ENCODE data around the gene SLC66A1. TPM values are rescaled to one million over a fixed set of nuclear protein-coding genes. Genes with fewer than 3 reads are reported as not detected.
A peak's percentile ranks its signal among the peaks of the same experiment; 100 is the strongest.

Gene SLC66A1
- total RNA-seq, 1 donor from 2014 or later, result 14.6 TPM

DNA sequence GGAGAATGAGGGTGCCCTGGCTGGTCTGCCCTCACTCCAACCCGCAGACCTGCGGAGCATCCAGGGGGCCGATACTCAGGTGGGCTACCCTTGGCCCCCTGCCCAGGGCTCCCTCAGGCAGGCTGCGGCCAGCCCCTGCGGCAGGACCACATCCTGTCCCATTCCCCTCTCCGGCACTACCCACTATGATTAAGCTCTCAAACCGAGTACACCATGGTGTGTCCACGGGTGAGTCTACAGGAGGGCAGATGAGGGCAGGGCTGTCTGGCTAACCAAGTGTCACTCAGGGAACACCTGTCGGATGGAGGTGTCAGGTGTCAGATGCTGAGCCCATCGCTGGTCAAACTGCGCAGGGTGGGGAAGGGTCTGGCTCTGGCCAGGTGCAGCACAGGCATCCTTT, 47.2 kb downstream of the SLC66A1 start:
- no peak overlapping the region for H3K9ac ChIP-seq (ENCODE audit: low read depth in 1 of 3, low read length in 3 of 3)
- H3K9me3 ChIP-seq (ENCODE audit: control insufficient read depth in 3 of 3, low read length in 3 of 3), result no peaks in the 10 kb centered on the region
- H3K4me1 ChIP-seq (ENCODE audit: control insufficient read depth in 3 of 3, insufficient read depth in 3 of 3, low read length in 3 of 3), result peaks cover 19 to 33% (median 24%) of the 10 kb centered on the region in 3 donors
- no peak overlapping the region for H3K27ac ChIP-seq (ENCODE audit: low read depth, low read length)
- no peaks in the 10 kb centered on the region for H3K27me3 ChIP-seq (ENCODE audit: control insufficient read depth in 3 of 3, insufficient read depth in 3 of 3, low read length in 3 of 3)
- H3K4me3 ChIP-seq (ENCODE audit: low read length in 3 of 3), result no peak overlapping the region
- peaks cover 24 to 27% (median 26%) of the 10 kb centered on the region in 3 donors for H3K36me3 ChIP-seq (ENCODE audit: control insufficient read depth in 3 of 3, insufficient read depth in 3 of 3, low read length in 3 of 3)

DNA sequence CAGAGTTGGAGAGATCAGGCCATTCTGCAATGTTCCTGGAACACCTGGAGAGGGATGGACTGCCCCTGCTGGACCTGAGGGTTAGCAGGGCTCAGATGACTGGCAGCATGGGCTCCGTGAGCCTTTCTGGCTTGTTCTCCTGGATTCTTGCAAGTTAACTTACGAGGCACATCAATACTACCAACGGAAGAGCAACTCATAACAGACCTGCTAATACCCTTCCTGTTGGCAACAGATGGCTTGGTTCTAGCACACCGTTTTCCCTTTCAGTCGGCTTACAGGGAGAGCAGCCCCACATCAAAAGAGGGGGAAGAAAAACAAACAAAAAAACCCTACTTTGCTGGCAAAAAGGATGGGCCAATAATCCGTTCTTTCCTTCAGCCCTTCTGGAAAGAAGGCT, 47.9 kb downstream of the SLC66A1 start:
- peaks cover 17 to 21% (median 20%) of the 10 kb centered on the region in 3 donors for H3K36me3 ChIP-seq (ENCODE audit: control insufficient read depth in 3 of 3, insufficient read depth in 3 of 3, low read length in 3 of 3)
- H3K4me3 ChIP-seq (ENCODE audit: low read length in 3 of 3), result no peak overlapping the region
- peaks cover 19 to 34% (median 24%) of the 10 kb centered on the region in 3 donors for H3K4me1 ChIP-seq (ENCODE audit: control insufficient read depth in 3 of 3, insufficient read depth in 3 of 3, low read length in 3 of 3)
- H3K27me3 ChIP-seq (ENCODE audit: control insufficient read depth in 3 of 3, insufficient read depth in 3 of 3, low read length in 3 of 3), result no peaks in the 10 kb centered on the region
- no peak overlapping the region for H3K27ac ChIP-seq (ENCODE audit: low read depth, low read length)
- no peaks in the 10 kb centered on the region for H3K9me3 ChIP-seq (ENCODE audit: control insufficient read depth in 3 of 3, low read length in 3 of 3)
- H3K9ac ChIP-seq (ENCODE audit: low read depth in 1 of 3, low read length in 3 of 3), result peak overlapping the region in 1 of 3 donors; percentile 35

DNA sequence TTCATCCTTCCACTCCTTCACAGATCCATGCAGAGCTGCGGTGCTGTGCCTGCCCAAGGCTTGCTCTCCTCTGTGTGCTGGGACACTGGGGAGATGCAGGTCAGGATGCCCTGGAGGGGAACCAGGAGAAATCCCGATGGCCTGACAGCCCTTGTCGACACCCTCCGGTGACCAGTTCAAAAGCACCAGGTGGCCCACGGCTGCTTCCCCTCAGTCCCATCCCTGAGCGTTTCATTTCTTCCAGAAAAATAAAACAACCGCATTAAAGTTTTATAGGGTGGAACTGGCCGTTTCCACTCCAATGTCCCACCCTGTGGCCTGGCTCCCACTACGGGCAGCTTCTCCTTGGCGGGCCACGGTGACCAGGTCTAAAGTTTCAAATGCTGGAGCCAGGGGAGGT, 48.3 kb downstream of the SLC66A1 start:
- peak overlapping the region in 1 of 3 donors; percentile 35 for H3K9ac ChIP-seq (ENCODE audit: low read depth in 1 of 3, low read length in 3 of 3)
- peaks cover 17 to 19% (median 18%) of the 10 kb centered on the region in 3 donors for H3K36me3 ChIP-seq (ENCODE audit: control insufficient read depth in 3 of 3, insufficient read depth in 3 of 3, low read length in 3 of 3)
- no peaks in the 10 kb centered on the region for H3K9me3 ChIP-seq (ENCODE audit: control insufficient read depth in 3 of 3, low read length in 3 of 3)
- H3K27me3 ChIP-seq (ENCODE audit: control insufficient read depth in 3 of 3, insufficient read depth in 3 of 3, low read length in 3 of 3), result no peaks in the 10 kb centered on the region
- H3K27ac ChIP-seq (ENCODE audit: low read depth, low read length), result no peak overlapping the region
- peaks cover 19 to 34% (median 24%) of the 10 kb centered on the region in 3 donors for H3K4me1 ChIP-seq (ENCODE audit: control insufficient read depth in 3 of 3, insufficient read depth in 3 of 3, low read length in 3 of 3)
- no peak overlapping the region for H3K4me3 ChIP-seq (ENCODE audit: low read length in 3 of 3)

DNA sequence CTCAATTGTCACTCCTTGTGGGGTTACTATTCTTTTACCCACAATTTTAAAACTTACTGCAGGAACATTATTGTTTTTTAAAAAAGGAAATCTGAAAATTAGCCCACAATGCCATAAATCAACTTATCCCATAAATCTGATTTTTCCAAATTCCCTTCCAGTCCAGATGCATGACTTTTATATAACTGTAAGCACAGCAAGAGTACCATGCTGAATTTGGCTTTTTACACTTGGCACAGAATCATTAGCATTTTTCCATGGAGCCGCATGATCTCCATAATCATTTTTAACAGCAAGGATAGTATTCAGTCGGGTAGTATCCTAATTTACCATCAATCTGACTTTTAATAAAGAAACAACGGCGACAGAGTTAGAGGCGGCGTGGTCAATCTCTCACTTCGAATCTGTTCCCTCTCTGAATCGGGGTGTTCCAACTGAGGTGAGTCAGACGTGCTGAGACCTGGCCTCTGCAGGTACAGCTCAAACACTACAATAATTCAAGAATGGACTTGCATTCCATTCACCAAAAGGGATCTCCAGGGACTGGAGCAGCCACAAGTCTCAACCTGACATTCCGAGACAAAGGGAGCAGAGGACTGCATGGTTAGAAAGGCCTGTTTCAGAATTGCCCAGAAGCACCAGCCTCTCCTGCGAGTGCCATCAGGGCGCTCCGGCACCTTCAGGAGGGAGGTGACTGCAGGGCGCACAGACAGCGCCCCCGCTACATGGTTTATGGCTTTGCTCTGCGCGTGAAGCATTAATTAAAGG, 48.9 kb downstream of the SLC66A1 start:
- H3K27ac ChIP-seq (ENCODE audit: low read depth, low read length), result no peak overlapping the region
- peaks cover 19 to 34% (median 24%) of the 10 kb centered on the region in 3 donors for H3K4me1 ChIP-seq (ENCODE audit: control insufficient read depth in 3 of 3, insufficient read depth in 3 of 3, low read length in 3 of 3)
- H3K27me3 ChIP-seq (ENCODE audit: control insufficient read depth in 3 of 3, insufficient read depth in 3 of 3, low read length in 3 of 3), result no peaks in the 10 kb centered on the region
- peaks cover 11 to 13% (median 12%) of the 10 kb centered on the region in 3 donors for H3K36me3 ChIP-seq (ENCODE audit: control insufficient read depth in 3 of 3, insufficient read depth in 3 of 3, low read length in 3 of 3)
- no peak overlapping the region for H3K4me3 ChIP-seq (ENCODE audit: low read length in 3 of 3)
- H3K9ac ChIP-seq (ENCODE audit: low read depth in 1 of 3, low read length in 3 of 3), result no peak overlapping the region
- H3K9me3 ChIP-seq (ENCODE audit: control insufficient read depth in 3 of 3, low read length in 3 of 3), result no peaks in the 10 kb centered on the region

DNA sequence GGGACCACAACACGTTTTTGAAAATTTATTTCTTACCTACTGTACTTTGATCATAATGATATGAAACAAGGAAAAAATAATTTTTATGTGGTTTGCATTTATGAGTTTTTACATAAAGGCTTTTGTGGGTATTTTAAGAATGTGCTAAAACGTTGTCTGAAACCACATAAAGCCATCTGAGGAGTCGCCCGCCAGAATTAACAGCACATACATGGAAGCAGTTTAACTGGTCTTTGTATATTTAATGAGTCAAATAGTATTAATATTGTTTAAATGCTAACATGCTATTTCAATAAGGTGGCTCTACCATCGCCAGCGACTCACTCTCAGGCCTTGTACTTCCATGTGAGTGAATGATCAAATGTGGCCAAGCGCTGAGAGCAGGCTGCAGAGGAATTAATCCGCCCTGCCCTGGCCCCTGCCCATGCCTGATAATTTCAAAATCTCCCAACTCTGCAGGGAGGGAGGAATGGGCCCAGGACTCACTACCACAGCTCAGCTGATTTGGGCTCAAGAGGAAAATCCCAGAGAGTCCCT, 49.6 kb downstream of the SLC66A1 start:
- H3K36me3 ChIP-seq (ENCODE audit: control insufficient read depth in 3 of 3, insufficient read depth in 3 of 3, low read length in 3 of 3), result peaks cover 5 to 8% (median 6%) of the 10 kb centered on the region in 3 donors
- H3K9ac ChIP-seq (ENCODE audit: low read depth in 1 of 3, low read length in 3 of 3), result no peak overlapping the region
- H3K9me3 ChIP-seq (ENCODE audit: control insufficient read depth in 3 of 3, low read length in 3 of 3), result no peaks in the 10 kb centered on the region
- peaks cover 19 to 34% (median 24%) of the 10 kb centered on the region in 3 donors for H3K4me1 ChIP-seq (ENCODE audit: control insufficient read depth in 3 of 3, insufficient read depth in 3 of 3, low read length in 3 of 3)
- H3K27ac ChIP-seq (ENCODE audit: low read depth, low read length), result no peak overlapping the region
- no peaks in the 10 kb centered on the region for H3K27me3 ChIP-seq (ENCODE audit: control insufficient read depth in 3 of 3, insufficient read depth in 3 of 3, low read length in 3 of 3)
- H3K4me3 ChIP-seq (ENCODE audit: low read length in 3 of 3), result no peak overlapping the region

DNA sequence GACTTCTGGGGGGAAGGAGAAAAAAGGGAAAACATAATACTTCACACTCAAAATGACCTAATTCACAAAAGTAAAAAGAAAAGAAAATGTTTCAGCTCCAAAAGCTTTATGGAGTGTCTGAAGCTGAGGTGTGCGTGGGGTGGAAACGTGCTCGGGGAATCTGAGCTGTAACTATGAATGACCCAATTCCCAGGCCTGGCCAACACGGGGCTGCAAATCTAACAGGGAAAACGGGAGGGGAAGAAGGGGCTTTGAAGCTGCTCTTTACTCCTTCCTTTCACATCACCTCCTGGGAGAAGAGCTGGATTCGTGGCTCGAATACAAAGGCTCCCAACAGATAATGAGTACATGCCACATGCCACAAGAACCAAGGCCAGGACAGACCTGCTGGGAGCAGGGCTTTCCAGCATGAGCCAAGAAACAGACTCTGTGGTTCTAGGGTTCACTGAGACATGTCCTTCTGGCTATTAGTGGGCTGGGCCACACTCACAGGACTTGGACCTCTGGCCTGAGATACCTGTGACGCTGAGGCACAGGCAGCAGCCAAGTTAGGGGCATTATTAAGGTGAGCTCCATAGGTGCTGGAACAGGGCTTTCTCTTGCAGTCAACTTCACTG, 51.5 kb downstream of the SLC66A1 start:
- peaks cover 0 to 4% (median 4%) of the 10 kb centered on the region in 3 donors for H3K36me3 ChIP-seq (ENCODE audit: control insufficient read depth in 3 of 3, insufficient read depth in 3 of 3, low read length in 3 of 3)
- H3K27me3 ChIP-seq (ENCODE audit: control insufficient read depth in 3 of 3, insufficient read depth in 3 of 3, low read length in 3 of 3), result no peaks in the 10 kb centered on the region
- H3K9ac ChIP-seq (ENCODE audit: low read depth in 1 of 3, low read length in 3 of 3), result peak overlapping the region in 1 of 3 donors; percentile 41
- no peaks in the 10 kb centered on the region for H3K9me3 ChIP-seq (ENCODE audit: control insufficient read depth in 3 of 3, low read length in 3 of 3)
- H3K27ac ChIP-seq (ENCODE audit: low read depth, low read length), result no peak overlapping the region
- H3K4me1 ChIP-seq (ENCODE audit: control insufficient read depth in 3 of 3, insufficient read depth in 3 of 3, low read length in 3 of 3), result peaks cover 23 to 43% (median 24%) of the 10 kb centered on the region in 3 donors
- H3K4me3 ChIP-seq (ENCODE audit: low read length in 3 of 3), result no peak overlapping the region

DNA sequence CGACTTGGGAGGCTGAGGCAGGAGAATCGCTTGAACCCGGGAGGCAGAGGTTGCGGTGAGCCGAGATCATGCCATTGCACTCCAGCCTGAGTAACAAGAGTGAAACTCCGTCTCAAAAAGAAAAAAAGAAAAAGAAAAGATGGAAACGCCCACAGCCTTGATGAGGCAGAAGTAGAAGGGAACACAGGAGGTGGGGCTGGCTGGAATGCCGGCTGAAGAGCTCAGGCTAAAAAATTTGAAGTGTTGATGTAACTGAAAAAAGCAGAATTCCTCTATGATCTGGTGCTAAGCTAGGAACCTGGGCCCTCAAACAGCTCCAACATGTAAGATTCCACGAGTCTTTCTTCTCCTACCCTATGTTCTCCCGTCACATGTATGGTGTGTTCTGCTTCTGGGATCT, 53.6 kb downstream of the SLC66A1 start:
- Histone ChIP-seq H3K27me3 (ENCODE audit: control insufficient read depth in 3 of 3, insufficient read depth in 3 of 3, low read length in 3 of 3) (no peaks in the 10 kb centered on the region), H3K27ac (ENCODE audit: low read depth, low read length) (no peak overlapping the region), H3K4me3 (ENCODE audit: low read length in 3 of 3) (no peak overlapping the region), H3K9ac (ENCODE audit: low read depth in 1 of 3, low read length in 3 of 3) (no peak overlapping the region), H3K9me3 (ENCODE audit: control insufficient read depth in 3 of 3, low read length in 3 of 3) (no peaks in the 10 kb centered on the region), H3K4me1 (ENCODE audit: control insufficient read depth in 3 of 3, insufficient read depth in 3 of 3, low read length in 3 of 3) (peaks cover 14 to 29% (median 20%) of the 10 kb centered on the region in 3 donors), H3K36me3 (ENCODE audit: control insufficient read depth in 3 of 3, insufficient read depth in 3 of 3, low read length in 3 of 3) (peaks cover 0 to 4% (median 0%) of the 10 kb centered on the region in 3 donors)

DNA sequence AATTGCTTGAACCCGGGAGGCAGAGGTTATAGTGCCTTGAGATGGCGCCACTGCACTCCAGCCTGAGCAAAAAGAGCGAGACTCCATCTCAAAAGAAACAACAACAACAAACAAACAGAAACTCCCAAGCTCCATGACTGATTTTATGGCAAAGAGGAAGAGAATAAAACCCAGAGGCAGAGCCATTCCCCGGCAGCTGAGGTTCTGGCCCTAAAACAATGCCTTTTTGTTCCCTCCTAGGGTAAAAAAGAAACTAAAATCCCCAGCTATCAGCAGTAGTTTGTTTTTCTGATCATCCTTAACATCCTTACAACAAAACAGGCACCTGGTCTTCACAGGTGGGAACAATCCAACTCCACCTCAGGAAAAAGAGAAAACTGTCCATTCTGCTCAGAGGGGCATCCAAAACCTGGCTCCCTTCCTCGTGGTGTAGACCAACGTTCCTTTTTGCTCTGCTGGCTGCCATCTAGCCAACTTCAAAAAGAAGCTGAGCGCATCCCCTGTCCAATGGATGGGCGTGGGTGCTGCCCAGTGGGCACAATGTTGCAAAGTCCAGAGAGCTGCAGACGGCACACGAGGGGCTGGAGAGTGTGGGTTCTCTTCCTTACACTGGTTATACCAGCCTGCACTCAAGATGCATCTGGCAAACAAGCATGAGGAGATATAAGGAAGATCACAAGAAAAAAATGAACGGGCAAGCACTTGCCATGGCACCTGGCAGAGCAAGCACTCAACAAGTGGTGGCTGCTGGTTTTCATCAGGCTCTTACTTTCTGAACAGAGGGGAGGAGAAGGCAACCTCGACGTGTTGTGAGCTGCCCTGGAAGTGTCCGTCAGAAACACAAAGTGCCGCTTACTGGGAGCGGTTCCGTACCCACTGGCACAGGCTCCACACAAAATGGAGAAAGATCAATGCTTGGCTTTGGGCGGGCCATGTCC, 54.7 kb downstream of the SLC66A1 start:
- Histone ChIP-seq H3K9me3 (ENCODE audit: control insufficient read depth in 3 of 3, low read length in 3 of 3) (no peaks in the 10 kb centered on the region), H3K36me3 (ENCODE audit: control insufficient read depth in 3 of 3, insufficient read depth in 3 of 3, low read length in 3 of 3) (peaks cover 0 to 8% (median 3%) of the 10 kb centered on the region in 3 donors), H3K9ac (ENCODE audit: low read depth in 1 of 3, low read length in 3 of 3) (no peak overlapping the region), H3K4me3 (ENCODE audit: low read length in 3 of 3) (no peak overlapping the region), H3K27ac (ENCODE audit: low read depth, low read length) (no peak overlapping the region), H3K4me1 (ENCODE audit: control insufficient read depth in 3 of 3, insufficient read depth in 3 of 3, low read length in 3 of 3) (peaks cover 6 to 23% (median 14%) of the 10 kb centered on the region in 3 donors), H3K27me3 (ENCODE audit: control insufficient read depth in 3 of 3, insufficient read depth in 3 of 3, low read length in 3 of 3) (no peaks in the 10 kb centered on the region)

DNA sequence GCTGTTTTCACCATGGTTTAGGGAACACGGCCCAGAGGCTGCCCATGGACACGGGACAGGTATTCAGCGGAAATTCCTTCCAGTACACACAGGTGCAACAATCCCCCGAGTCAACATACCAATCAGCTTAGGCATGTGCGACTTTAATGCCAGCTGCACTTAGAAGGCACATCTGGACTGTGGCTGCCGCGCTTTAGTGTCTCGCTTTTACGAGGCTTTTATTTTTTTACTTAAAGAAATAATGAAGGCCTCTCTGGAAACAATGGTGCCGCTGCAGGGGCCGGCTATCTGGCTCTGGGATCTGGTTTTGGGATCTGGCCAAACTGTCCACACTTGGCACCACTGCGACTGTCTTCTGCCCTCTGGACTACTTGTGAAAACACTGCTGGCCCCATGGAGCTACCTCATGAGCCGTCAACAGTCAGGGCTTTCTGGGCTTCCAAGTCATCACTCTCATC, 55.5 kb downstream of the SLC66A1 start:
- H3K9me3 ChIP-seq (ENCODE audit: control insufficient read depth in 3 of 3, low read length in 3 of 3), result no peaks in the 10 kb centered on the region
- H3K4me1 ChIP-seq (ENCODE audit: control insufficient read depth in 3 of 3, insufficient read depth in 3 of 3, low read length in 3 of 3), result peaks cover 7 to 23% (median 15%) of the 10 kb centered on the region in 3 donors
- no peak overlapping the region for H3K9ac ChIP-seq (ENCODE audit: low read depth in 1 of 3, low read length in 3 of 3)
- no peaks in the 10 kb centered on the region for H3K27me3 ChIP-seq (ENCODE audit: control insufficient read depth in 3 of 3, insufficient read depth in 3 of 3, low read length in 3 of 3)
- H3K4me3 ChIP-seq (ENCODE audit: low read length in 3 of 3), result no peak overlapping the region
- no peak overlapping the region for H3K27ac ChIP-seq (ENCODE audit: low read depth, low read length)
- peaks cover 0 to 8% (median 3%) of the 10 kb centered on the region in 3 donors for H3K36me3 ChIP-seq (ENCODE audit: control insufficient read depth in 3 of 3, insufficient read depth in 3 of 3, low read length in 3 of 3)

Data from skeletal muscle tissue (tissue), 4 donors.